Measurements from ENCODE around the gene ZKSCAN5.
"Not testable (repeated sequence)": the region's sequence is repeated elsewhere in the genome, so short reads cannot be mapped to it uniquely, and the experiment has no call there.

ZKSCAN5 gene

DNA sequence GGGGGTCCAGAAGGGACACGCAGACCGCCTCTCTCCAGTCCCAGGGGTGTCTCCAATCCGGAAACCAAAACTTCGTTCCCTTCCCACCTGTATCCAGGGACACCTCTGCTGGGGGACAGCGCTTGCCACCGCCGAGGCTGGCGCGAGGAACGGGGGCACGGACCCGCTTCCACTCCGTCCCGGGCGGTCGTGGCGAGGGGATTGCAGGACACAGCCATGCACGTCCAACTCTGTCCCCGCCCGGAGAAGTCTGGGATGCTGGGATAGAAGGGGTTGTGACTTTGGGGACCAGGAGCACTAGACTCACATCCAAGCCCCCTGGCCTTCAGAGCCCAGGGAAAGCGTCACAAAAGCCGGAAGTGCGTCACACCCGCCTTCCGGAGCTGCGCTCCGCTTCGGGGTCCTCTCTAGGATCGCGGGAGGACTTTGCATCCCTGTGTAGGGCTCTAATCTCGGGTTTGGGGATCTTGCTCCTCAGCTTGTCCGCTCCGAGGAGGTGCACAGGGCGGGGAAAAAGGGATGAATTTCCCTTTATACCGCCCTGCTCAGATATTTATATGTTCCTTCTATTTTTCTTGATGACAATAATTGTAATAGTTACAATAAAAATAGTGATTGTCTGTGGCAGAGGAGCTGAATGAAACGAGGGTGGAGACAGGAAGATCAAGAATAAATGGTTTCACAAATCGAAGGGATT lies 47.5 kb downstream of the ZKSCAN5 start, which contains the start of gene FAM200A:
FAM200A (minus strand) TSS at position 348 of the 697 bp plus-strand sequence. CDS start 3,707 bp downstream, outside the sequence.
- DNase-seq (ENCODE audit: low read depth): peak; percentile 74

DNA sequence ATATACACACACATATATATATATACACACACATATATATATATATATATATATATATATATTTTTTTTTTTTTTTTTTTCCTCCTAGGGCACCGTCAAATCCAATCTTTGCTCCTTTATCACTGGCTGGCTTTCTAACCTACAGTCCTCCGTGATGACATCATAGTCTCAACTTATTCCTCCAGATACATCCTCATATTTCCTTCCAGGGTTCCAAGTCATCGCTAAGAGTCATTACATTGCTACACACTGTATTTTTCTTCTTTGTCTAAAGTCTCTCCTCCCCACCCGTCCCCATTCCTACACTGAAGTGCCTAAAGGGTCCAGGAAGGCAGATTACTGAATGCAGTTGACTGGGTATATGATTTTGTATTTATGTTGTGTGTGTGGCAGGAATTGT lies 48.6 kb downstream of the ZKSCAN5 start:
- DNase-seq (ENCODE audit: low read depth): no peak

DNA sequence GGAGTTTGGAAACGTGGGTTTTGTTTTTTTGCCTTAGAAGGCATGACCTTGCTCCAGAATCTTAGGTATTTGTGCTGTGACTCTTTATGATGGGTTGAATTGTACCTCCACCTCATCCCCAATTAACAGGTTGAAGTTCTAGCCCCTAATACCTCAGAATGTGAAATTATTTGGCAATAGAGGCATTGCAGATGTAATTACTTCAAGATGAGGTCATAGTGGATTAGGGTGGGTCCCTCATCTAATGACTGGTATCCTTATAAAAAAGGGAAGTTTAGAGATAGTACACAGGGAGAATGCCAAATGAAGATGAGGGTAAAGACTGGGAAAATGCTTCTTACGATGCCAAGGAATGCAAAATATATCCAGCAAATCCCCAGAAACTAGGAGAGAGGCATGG lies 50.5 kb downstream of the ZKSCAN5 start:
- DNase-seq (ENCODE audit: low read depth): no peak

- DNase-seq (ENCODE audit: low read depth): no peak
Measured at GRCh38 chr7:99557196-99557607, 52.7 kb downstream of the ZKSCAN5 start.

GRCh38 chr7:99557940-99558305 lies 53.5 kb downstream of the ZKSCAN5 start:
- no peak for DNase-seq (ENCODE audit: low read depth)

- DNase-seq (ENCODE audit: low read depth): peak; percentile 84
Measured at GRCh38 chr7:99558306-99559174, 54.1 kb downstream of the ZKSCAN5 start, which contains the start of gene ZNF655. ZNF655 (plus strand) TSS chr7:99558642; CDS start chr7:99560560, 1,918 bp downstream.

GRCh38 chr7:99559175-99559915 lies 54.9 kb downstream of the ZKSCAN5 start:
- DNase-seq (ENCODE audit: low read depth): no peak

DNA sequence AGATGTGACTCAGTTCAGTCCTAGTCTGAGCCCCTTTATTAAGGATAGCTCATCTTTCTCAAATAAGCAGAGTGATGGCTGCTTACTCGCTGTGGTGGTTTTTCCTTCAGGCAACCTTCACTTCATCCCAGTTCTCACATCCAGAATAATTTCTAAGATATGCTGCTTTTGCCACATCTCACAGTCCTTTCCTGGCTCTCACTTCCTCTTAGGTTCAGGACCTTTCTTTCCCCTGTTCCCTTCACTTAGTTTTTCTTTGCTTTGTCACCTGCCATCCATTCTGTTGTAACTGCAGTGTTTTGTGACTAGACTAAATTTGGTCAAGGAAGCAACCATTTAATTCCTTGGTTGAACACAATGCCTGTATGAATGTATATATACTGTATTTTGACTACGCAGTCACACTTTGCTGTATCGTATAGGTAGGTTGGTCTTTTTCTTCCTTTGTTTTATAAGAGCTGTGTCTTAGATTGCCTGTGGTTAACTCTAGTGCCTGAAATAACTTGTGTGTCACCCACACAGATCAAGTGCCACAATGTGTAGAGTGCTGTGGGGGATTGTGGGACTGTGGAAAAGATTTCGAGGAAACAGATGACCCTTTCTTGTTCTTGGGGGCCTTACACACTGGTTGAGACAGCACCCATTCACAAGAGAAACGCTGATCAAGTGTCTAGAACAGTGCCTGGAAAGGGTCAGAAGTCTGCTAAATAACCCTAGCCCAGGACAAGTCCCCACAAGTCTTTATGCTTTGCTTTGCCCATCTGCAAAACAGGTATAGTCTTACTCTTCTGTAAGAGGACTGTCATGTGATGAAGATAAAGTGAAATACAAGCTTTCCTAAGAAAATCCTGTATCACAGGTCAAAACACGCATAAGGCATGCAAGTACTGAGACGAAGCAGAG lies 56.6 kb downstream of the ZKSCAN5 start:
- no peak for DNase-seq (ENCODE audit: low read depth)

DNA sequence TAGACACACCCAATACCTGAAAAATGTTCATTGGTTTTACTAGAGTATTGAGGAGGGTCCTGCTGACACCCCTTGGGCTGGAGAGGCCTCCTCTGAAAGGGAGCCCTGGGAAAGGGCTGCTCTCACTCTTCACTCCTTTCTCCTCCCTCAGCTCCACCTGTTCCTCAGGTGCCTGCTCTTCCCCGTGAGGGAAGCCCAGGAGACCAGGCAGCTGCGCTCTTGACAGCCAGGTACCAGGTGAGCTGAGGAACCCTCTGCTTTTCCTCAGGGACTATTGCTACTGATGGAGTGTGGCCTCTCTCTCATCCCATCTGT lies 57.2 kb downstream of the ZKSCAN5 start:
- DNase-seq (ENCODE audit: low read depth): no peak

- DNase-seq (ENCODE audit: low read depth): no peak
Measured at GRCh38 chr7:99562114-99562784, 57.8 kb downstream of the ZKSCAN5 start.

DNA sequence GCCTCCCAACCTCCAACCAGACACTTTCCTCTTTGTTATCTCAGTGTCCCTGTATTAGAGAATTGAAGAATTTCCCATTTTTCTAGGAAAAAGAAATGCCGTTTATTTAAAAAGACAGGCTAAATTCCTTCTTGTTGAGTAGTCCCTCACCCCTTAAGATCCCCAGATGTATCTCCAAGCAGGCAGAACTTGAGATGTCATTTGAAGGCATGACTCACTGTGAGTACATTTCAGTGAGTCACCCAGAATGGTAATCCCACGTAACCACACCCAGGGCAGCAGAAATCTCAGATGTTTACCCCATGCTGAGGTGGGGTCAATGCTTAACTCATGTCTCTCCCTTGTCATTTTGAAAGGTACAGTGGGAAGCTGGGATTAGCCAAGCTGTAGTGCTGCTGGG lies 58.4 kb downstream of the ZKSCAN5 start:
- peak; percentile 19 for DNase-seq (ENCODE audit: low read depth)

DNA sequence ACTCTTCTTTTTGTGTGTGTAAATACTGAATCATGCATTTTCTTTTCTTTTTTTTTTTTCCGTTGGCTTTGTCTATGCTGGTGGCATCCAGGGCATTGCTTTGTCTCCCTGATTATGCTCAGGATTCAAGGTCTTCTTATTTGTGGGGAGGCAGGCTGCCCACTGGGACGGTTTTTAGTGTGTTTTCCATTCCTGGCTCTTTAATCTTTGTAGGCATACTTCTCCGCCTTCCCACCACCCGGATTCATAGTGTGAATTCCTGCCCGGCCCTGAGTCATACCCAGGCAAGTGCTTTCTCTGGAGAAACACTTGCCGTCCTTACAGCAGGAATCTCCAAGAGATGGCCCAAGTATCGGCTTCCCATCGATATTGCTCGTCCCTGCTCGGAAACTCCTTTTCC lies 59.2 kb downstream of the ZKSCAN5 start:
- DNase-seq (ENCODE audit: low read depth): no peak

DNA sequence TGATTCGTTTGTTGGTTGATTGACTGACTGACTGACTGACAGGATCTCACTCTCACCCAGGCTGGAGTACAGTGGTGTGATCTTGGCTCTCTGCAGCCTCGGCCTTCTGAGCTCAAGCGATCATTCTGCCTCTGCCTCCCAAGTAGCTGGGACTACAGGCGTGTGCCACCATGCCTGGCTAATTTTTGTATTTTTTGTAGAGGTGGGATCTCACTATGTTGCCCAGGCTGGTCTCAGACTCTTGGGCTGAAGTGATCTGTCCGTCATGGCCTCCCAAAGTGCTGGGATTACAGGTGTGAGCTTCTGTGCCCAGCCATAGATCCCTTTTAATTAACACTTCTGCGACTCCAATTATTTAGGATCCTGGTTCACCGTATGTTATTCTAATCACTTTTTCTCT lies 64.3 kb downstream of the ZKSCAN5 start:
- not testable (repeated sequence) for DNase-seq (ENCODE audit: low read depth)

DNA sequence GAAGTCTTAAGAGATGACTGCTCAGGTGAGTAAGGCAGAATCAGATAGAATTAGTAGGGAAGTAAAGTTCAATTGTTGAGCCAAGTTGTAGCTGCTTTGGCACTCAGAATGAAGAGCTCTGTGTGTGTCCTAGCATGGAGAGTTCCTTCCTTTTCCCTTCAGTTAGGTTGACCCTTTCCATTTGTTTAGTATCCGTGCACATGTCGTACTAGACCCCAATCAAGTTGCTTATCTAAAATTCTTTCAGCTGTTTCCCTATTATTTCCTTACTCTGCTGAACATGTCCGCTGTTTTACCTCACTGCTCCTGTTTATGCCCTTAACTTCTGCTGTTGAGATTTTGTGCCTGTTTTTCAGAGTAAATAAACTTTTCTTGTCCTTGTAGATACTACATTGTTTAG lies 67.3 kb downstream of the ZKSCAN5 start:
- no peak for DNase-seq (ENCODE audit: low read depth)

GRCh38 chr7:99573257-99573656 lies 68.8 kb downstream of the ZKSCAN5 start:
- DNase-seq (ENCODE audit: low read depth): no peak

- no peak for DNase-seq (ENCODE audit: low read depth)
Measured at GRCh38 chr7:99576251-99576650, 71.8 kb downstream of the ZKSCAN5 start.

DNA sequence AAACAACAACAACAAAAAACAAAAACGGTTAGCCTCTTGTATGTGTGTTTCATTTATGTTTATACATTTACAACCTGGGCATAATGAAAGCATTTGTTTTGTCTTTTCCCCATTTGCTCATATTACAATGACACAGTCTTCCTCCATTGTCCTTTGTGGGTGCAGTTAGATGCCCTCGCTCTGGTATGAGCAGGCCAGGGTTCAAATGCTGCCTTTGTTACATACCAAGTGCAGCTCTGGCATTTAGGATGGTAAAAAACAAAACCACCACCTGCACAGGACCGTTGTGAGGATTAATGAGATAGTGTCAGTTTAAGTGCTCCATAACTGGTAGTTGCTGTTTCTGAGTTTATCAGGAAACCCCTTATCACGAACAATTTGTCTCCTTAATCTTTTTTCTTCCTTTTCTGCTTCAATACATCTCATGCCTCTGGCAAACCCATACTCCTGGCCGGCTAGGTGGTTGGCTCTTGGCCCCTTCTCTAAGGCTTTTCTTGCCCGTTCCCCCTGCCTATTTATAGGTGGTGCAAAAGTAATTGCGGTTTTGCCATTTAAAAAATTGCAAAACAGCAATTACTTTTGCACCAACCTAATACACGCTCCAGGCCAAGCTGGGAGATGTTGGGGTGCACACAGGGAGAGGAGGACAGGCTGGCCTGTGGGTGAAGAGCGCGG lies 75.0 kb downstream of the ZKSCAN5 start:
- no peak for DNase-seq (ENCODE audit: low read depth)

- DNase-seq (ENCODE audit: low read depth): peak; percentile 39
Measured at GRCh38 chr7:99579956-99580777, 75.7 kb downstream of the ZKSCAN5 start.

- not testable (repeated sequence) for DNase-seq (ENCODE audit: low read depth)
Measured at GRCh38 chr7:99580778-99581332, 76.4 kb downstream of the ZKSCAN5 start.
